ENCODE results near the gene MROH2A.

The MROH2A gene

DNA sequence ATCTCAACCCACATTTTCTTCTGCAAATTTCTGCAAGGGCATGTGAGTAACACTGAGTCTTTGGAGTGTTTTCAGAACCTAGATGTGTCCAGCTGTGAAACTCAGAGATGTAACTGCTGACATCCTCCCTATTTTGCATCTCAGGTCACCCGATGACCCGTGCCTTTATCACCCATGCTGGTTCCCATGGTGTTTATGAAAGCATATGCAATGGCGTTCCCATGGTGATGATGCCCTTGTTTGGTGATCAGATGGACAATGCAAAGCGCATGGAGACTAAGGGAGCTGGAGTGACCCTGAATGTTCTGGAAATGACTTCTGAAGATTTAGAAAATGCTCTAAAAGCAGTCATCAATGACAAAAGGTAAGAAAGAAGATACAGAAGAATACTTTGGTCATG is 10.1 kb upstream of the MROH2A start:
- no peak overlapping the region for H3K27ac ChIP-seq (ENCODE audit: low read length)

GRCh38 chr2:233769260-233769659 is 8.9 kb upstream of the MROH2A start:
- H3K4me1 ChIP-seq (ENCODE audit: insufficient read depth, low read length): no peaks in the 10 kb centered on the region; the same call in 1 of the 2 replicates
- no peak overlapping the region for H3K9ac ChIP-seq (ENCODE audit: low read depth, low read length)
- H3K27me3 ChIP-seq (ENCODE audit: insufficient read depth, low read length): no peaks in the 10 kb centered on the region
- H3K27ac ChIP-seq (ENCODE audit: low read length): no peak overlapping the region
- no peaks in the 10 kb centered on the region for H3K9me3 ChIP-seq (ENCODE audit: insufficient read depth, low read depth, low read length)
- no peak overlapping the region for H3K4me3 ChIP-seq (ENCODE audit: low read length)
- no peaks in the 10 kb centered on the region for H3K36me3 ChIP-seq (ENCODE audit: insufficient read depth, low read depth, low read length)

More for the DNA sequence above, 10.1 kb upstream of the MROH2A start:
- no peak overlapping the region for H3K4me3 ChIP-seq (ENCODE audit: low read length)
- H3K36me3 ChIP-seq (ENCODE audit: insufficient read depth, low read depth, low read length): no peaks in the 10 kb centered on the region
- H3K4me1 ChIP-seq (ENCODE audit: insufficient read depth, low read length): no peaks in the 10 kb centered on the region; the same call in 1 of the 2 replicates
- no peak overlapping the region for H3K9ac ChIP-seq (ENCODE audit: low read depth, low read length)
- H3K9me3 ChIP-seq (ENCODE audit: insufficient read depth, low read depth, low read length): no peaks in the 10 kb centered on the region
- no peaks in the 10 kb centered on the region for H3K27me3 ChIP-seq (ENCODE audit: insufficient read depth, low read length)

GRCh38 chr2:233772153-233772552 is 6.0 kb upstream of the MROH2A start:
- H3K27me3 ChIP-seq (ENCODE audit: insufficient read depth, low read length): no peaks in the 10 kb centered on the region
- no peak overlapping the region for H3K9ac ChIP-seq (ENCODE audit: low read depth, low read length)
- no peak overlapping the region for H3K27ac ChIP-seq (ENCODE audit: low read length)
- no peaks in the 10 kb centered on the region; the same call in 1 of the 2 replicates for H3K4me1 ChIP-seq (ENCODE audit: insufficient read depth, low read length)
- no peak overlapping the region for H3K4me3 ChIP-seq (ENCODE audit: low read length)
- peaks cover 4% of the 10 kb centered on the region; the same call in 1 of the 2 replicates for H3K9me3 ChIP-seq (ENCODE audit: insufficient read depth, low read depth, low read length)
- no peaks in the 10 kb centered on the region for H3K36me3 ChIP-seq (ENCODE audit: insufficient read depth, low read depth, low read length)

DNA sequence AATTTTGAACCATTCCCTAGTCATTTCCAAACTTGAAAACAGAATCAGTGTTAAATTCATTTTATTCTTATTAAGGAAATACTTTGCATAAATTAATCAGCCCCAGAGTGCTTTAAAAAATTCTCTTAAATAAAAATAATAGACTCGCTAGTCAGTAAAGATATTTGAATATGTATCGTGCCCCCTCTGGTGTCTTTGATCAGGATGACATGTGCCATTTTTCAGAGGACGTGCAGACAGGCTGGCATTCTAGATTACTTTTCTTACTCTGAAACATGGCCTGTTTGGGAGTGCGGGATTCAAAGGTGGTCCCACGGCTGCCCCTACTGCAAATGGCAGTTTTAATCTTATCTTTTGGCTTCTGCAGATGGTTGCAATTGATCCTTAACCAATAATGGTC is 5.5 kb upstream of the MROH2A start:
- Histone ChIP-seq H3K4me3 (ENCODE audit: low read length) (no peak overlapping the region), H3K9ac (ENCODE audit: low read depth, low read length) (no peak overlapping the region), H3K4me1 (ENCODE audit: insufficient read depth, low read length) (no peaks in the 10 kb centered on the region; the same call in 1 of the 2 replicates), H3K9me3 (ENCODE audit: insufficient read depth, low read depth, low read length) (peaks cover 5% of the 10 kb centered on the region; the same call in 1 of the 2 replicates), H3K27me3 (ENCODE audit: insufficient read depth, low read length) (no peaks in the 10 kb centered on the region), H3K36me3 (ENCODE audit: insufficient read depth, low read depth, low read length) (no peaks in the 10 kb centered on the region), H3K27ac (ENCODE audit: low read length) (no peak overlapping the region)

- H3K4me1 ChIP-seq (ENCODE audit: insufficient read depth, low read length): no peaks in the 10 kb centered on the region
- no peaks in the 10 kb centered on the region for H3K36me3 ChIP-seq (ENCODE audit: insufficient read depth, low read depth, low read length)
- no peak overlapping the region for H3K4me3 ChIP-seq (ENCODE audit: low read length)
- H3K9me3 ChIP-seq (ENCODE audit: insufficient read depth, low read depth, low read length): peaks cover 5% of the 10 kb centered on the region; the same call in 1 of the 2 replicates
- H3K9ac ChIP-seq (ENCODE audit: low read depth, low read length): no peak overlapping the region
- H3K27ac ChIP-seq (ENCODE audit: low read length): no peak overlapping the region
- H3K27me3 ChIP-seq (ENCODE audit: insufficient read depth, low read length): no peaks in the 10 kb centered on the region
These were observed 4.3 kb upstream of the MROH2A start for GRCh38 chr2:233773854-233774253.

GRCh38 chr2:233775414-233775813 is 2.7 kb upstream of the MROH2A start:
- no peak overlapping the region for H3K9ac ChIP-seq (ENCODE audit: low read depth, low read length)
- no peak overlapping the region for H3K27ac ChIP-seq (ENCODE audit: low read length)
- H3K9me3 ChIP-seq (ENCODE audit: insufficient read depth, low read depth, low read length): peaks cover 5% of the 10 kb centered on the region; the same call in 1 of the 2 replicates
- no peaks in the 10 kb centered on the region for H3K36me3 ChIP-seq (ENCODE audit: insufficient read depth, low read depth, low read length)
- no peaks in the 10 kb centered on the region for H3K4me1 ChIP-seq (ENCODE audit: insufficient read depth, low read length)
- no peaks in the 10 kb centered on the region for H3K27me3 ChIP-seq (ENCODE audit: insufficient read depth, low read length)
- H3K4me3 ChIP-seq (ENCODE audit: low read length): no peak overlapping the region

DNA sequence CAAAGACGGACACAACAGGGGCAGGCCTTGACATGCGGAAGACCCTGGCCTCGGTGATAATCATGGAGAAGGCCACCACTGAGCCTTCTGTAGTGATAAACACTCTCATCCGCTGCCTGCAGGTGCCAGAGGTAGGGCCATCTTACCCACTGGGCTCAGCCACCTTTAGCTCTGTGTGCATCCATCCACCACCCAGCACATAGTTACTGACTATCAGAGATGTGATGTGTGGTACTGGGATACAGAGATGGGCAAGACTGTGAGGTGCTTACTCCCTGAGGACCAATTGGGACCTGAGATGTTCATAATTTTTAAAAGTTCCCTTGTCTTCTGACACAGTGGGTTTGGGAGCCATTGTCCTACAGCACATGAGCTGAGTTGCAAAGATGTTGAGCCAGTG is 1.6 kb downstream of the MROH2A start:
- H3K36me3 ChIP-seq (ENCODE audit: insufficient read depth, low read depth, low read length): no peaks in the 10 kb centered on the region
- H3K27me3 ChIP-seq (ENCODE audit: insufficient read depth, low read length): no peaks in the 10 kb centered on the region
- H3K4me1 ChIP-seq (ENCODE audit: insufficient read depth, low read length): no peaks in the 10 kb centered on the region
- H3K4me3 ChIP-seq (ENCODE audit: low read length): no peak overlapping the region
- no peak overlapping the region for H3K9ac ChIP-seq (ENCODE audit: low read depth, low read length)
- H3K27ac ChIP-seq (ENCODE audit: low read length): no peak overlapping the region
- H3K9me3 ChIP-seq (ENCODE audit: insufficient read depth, low read depth, low read length): peaks cover 5% of the 10 kb centered on the region; the same call in 1 of the 2 replicates

- Histone ChIP-seq H3K9me3 (ENCODE audit: insufficient read depth, low read depth, low read length) (peaks cover 5% of the 10 kb centered on the region; the same call in 1 of the 2 replicates), H3K4me3 (ENCODE audit: low read length) (no peak overlapping the region), H3K27ac (ENCODE audit: low read length) (no peak overlapping the region), H3K27me3 (ENCODE audit: insufficient read depth, low read length) (no peaks in the 10 kb centered on the region), H3K9ac (ENCODE audit: low read depth, low read length) (no peak overlapping the region), H3K4me1 (ENCODE audit: insufficient read depth, low read length) (no peaks in the 10 kb centered on the region), H3K36me3 (ENCODE audit: insufficient read depth, low read depth, low read length) (no peaks in the 10 kb centered on the region)
These were observed 2.6 kb downstream of the MROH2A start for GRCh38 chr2:233780771-233781170.

DNA sequence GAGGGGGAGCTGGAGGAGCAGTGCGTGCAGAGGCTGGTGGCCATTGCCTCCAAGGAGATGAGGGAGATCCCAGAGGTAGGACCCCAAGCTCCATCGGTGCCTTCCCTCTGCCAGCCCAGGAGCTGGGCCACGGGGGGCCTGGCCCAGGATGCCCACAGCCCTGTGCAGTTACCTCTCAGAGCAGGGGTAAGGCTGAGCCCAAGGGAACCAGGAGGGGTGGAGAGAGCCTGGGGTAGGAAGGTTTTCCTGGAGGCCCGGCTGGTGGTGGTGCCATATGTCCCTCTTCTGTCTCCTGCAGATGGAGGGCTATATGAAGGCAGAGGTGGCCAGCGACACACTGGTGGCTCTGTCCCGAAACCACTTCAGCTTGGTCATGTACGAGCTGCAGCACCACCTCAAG is 11.4 kb downstream of the MROH2A start:
- H3K9ac ChIP-seq (ENCODE audit: low read depth, low read length): no peak overlapping the region
- H3K9me3 ChIP-seq (ENCODE audit: insufficient read depth, low read depth, low read length): no peaks in the 10 kb centered on the region
- no peak overlapping the region for H3K4me3 ChIP-seq (ENCODE audit: low read length)
- no peaks in the 10 kb centered on the region for H3K27me3 ChIP-seq (ENCODE audit: insufficient read depth, low read length)
- no peaks in the 10 kb centered on the region for H3K36me3 ChIP-seq (ENCODE audit: insufficient read depth, low read depth, low read length)
- no peaks in the 10 kb centered on the region for H3K4me1 ChIP-seq (ENCODE audit: insufficient read depth, low read length)
- no peak overlapping the region for H3K27ac ChIP-seq (ENCODE audit: low read length)

DNA sequence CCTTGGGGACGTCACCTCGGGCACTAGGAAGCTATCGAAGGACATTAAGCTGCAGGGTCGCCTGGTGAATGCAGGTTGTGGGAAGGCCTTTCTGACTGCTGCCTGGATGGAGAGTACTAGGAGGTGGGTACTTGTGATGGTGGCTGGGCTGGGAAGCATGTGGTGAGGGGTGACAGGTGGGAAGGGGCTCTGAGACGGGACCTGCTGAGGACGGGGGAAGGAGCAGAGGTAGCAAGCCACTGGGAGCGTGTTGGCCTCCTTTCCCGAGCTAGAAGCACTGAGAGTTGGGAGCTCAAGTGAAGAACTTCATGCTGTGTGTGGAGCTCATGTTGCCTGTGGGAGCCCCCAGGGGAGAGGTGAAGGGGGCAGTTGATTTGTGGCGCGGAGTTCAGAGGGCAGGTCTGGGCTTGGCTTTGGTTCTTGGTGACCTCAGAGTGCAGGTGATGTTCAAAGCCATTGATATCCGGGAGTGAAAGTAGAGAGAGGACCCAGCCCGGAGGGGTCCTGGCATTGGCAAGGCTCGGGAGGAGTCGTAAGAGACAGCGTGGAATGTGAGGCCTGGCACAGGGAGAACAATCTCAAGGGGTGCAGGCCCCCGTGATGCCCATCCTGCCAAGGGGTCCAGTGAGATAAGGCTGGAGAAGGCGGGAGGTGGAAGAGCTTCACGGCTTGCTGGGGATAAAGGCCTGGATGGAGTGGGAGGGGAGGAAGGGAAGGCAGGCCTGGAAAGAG is 13.2 kb downstream of the MROH2A start:
- no peaks in the 10 kb centered on the region for H3K4me1 ChIP-seq (ENCODE audit: insufficient read depth, low read length)
- H3K36me3 ChIP-seq (ENCODE audit: insufficient read depth, low read depth, low read length): no peaks in the 10 kb centered on the region
- H3K4me3 ChIP-seq (ENCODE audit: low read length): no peak overlapping the region
- no peak overlapping the region for H3K9ac ChIP-seq (ENCODE audit: low read depth, low read length)
- H3K27me3 ChIP-seq (ENCODE audit: insufficient read depth, low read length): no peaks in the 10 kb centered on the region
- H3K27ac ChIP-seq (ENCODE audit: low read length): no peak overlapping the region
- no peaks in the 10 kb centered on the region for H3K9me3 ChIP-seq (ENCODE audit: insufficient read depth, low read depth, low read length)

- H3K36me3 ChIP-seq (ENCODE audit: insufficient read depth, low read depth, low read length): no peaks in the 10 kb centered on the region
- H3K4me1 ChIP-seq (ENCODE audit: insufficient read depth, low read length): no peaks in the 10 kb centered on the region
- H3K9ac ChIP-seq (ENCODE audit: low read depth, low read length): no peak overlapping the region
- no peaks in the 10 kb centered on the region for H3K27me3 ChIP-seq (ENCODE audit: insufficient read depth, low read length)
- H3K9me3 ChIP-seq (ENCODE audit: insufficient read depth, low read depth, low read length): no peaks in the 10 kb centered on the region
- H3K4me3 ChIP-seq (ENCODE audit: low read length): no peak overlapping the region
- no peak overlapping the region for H3K27ac ChIP-seq (ENCODE audit: low read length)
These were observed 13.8 kb downstream of the MROH2A start for GRCh38 chr2:233791883-233792329.

DNA sequence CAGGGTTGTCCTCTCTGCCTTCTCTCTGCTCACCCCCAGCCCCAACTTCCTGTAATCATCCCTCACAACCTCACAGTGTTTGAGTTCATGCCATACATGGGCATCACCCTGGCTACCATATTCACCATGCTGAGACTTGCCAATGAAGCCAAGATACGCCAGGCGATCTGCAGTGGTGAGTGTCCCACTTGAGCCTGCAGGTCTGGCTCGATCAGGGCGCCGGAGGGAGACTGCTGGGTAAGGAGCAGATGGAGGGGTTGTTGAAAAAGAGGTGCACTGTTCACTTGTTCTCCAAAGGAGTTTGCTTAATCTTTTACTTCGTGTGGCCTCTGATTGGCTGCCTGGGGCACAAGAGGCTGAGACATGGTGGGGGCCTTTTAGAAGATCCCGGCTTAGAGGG is 14.6 kb downstream of the MROH2A start:
- Histone ChIP-seq H3K4me1 (ENCODE audit: insufficient read depth, low read length) (no peaks in the 10 kb centered on the region), H3K9me3 (ENCODE audit: insufficient read depth, low read depth, low read length) (no peaks in the 10 kb centered on the region), H3K4me3 (ENCODE audit: low read length) (no peak overlapping the region), H3K27me3 (ENCODE audit: insufficient read depth, low read length) (no peaks in the 10 kb centered on the region), H3K9ac (ENCODE audit: low read depth, low read length) (no peak overlapping the region), H3K27ac (ENCODE audit: low read length) (no peak overlapping the region), H3K36me3 (ENCODE audit: insufficient read depth, low read depth, low read length) (no peaks in the 10 kb centered on the region)
